HG03575 (cell line): Measurements from ENCODE around the gene GPR25.

ENCODE experiments used
- ATAC-seq: cut with Tn5 transposase; IDR thresholded peaks from one replicate; pipeline ENCODE4 v1.9.1; 2021; ENCODE audit not compliant: unreplicated experiment, insufficient number of reproducible peaks, low FRiP score; ENCODE audit errors: extremely low read depth

The GPR25 gene, protein sequence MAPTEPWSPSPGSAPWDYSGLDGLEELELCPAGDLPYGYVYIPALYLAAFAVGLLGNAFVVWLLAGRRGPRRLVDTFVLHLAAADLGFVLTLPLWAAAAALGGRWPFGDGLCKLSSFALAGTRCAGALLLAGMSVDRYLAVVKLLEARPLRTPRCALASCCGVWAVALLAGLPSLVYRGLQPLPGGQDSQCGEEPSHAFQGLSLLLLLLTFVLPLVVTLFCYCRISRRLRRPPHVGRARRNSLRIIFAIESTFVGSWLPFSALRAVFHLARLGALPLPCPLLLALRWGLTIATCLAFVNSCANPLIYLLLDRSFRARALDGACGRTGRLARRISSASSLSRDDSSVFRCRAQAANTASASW

DNA sequence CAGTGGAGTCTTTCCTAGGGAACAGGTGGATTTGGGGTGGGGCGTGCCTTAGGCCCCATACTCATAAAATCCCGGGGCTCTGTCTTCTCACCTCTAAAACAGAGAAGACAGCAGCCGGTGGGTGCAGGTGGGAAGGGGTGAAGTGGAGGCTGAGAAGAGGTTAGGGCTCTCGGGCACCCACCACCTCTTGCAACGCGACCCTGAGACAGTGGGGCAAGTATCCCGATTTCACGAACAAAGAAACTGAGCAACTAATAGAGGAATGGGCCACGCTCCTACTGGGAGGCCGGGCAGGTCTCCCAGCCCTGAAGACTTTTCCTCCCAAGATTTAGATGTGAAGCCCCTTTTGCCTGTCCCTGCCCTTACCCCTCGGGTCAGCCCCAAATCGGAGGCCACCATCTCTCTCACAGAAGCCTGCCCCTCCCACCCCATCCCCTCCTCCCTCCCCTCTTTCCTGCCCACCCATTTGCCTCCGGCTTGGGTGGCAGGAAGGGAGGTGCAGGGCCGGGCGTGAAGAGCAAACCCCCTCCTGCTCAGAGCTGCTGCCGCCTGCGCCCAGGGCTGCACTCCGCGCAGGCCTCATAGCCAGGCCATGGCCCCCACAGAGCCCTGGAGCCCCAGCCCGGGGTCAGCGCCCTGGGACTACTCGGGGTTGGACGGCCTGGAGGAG is at the start of gene GPR25:
GPR25 (plus strand) TSS at position 536 of the 670 bp plus-strand sequence; CDS start at position 593, 57 bp downstream.
- ATAC-seq, result no peak

DNA sequence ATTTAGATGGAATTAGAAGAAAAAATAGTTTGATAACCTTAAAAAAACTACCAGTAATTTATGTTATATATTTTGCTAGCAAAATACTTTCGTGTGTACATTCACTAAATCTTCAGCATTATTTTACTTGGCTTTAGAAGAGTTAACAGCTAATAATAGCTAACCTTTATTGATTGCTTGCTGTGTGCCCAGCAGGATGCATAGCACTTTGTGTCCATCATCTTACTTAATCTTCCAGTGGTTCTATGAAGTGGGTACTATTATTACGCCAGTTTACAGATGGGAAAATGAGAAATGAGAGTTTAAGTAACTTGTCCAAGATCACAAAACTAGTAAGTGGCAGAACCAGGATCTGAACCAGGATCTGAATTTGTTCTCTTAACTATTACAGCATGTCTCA is 41.7 kb upstream of the GPR25 start:
- ATAC-seq, result no peak

DNA sequence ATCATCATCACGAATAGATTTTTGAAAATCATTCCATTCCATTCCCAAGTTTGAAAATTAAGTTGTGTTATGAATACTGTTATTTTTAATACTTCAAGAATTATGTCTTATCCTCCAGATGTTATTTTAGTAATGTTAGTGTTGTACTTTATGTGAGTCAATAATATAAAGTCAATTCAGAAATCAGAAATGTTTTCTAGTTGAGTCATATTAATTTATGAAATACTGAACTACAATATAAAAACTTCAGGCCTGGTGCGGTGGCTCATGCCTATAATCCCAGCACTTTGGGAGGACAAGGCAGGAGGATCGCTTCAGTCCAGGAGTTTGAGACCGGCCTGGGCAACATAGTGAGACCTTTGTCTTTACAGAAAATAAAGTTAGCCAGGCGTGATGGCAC is 38.4 kb upstream of the GPR25 start:
- no peak for ATAC-seq

DNA sequence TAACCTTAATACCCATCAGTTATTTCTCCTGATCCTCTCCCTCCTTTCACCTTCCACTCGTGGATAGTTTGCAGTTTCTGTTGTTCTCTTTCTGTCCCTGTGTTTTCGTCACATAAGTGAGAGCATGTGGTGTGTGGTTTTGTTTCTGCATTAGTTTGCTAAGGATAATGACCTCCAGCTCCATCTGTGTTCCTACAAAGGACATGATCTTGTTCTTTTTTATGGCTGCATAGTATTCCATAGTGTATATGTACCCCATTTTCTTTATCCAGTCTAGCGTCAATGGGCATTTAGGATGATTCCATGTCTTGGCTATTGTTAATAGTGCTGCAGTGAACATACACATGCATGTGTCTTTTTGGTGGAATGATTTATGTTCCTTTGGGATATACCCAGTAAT is 36.6 kb upstream of the GPR25 start:
- no peak for ATAC-seq

DNA sequence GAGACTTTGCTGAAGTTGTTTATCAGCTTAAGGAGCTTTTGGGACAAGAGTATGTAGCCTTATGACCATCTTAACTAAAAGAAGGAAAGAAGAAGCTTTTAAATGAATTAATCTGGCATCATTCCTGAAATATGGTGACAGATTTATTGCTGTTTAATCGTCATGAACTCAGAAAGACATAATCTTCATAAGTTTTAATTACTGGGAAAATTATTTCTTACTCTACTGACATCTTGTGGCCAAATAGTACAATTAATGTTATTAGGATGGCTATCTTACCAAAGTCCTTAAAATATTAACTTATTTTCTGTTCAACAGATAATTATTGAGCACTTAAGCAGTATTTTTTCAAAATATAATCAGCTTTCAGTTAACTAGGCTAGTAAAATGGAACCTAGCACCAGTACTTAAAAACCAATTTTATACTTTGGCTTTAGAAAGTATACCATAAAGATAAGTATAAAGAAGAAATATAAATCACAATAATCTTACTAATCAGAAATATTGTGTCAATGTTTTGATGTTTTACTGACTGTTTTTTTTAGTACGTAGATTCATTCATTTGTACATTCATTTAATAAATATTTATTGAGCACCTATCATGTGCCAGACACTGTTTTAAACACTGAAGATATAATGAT is 34.7 kb upstream of the GPR25 start:
- ATAC-seq, result no peak

DNA sequence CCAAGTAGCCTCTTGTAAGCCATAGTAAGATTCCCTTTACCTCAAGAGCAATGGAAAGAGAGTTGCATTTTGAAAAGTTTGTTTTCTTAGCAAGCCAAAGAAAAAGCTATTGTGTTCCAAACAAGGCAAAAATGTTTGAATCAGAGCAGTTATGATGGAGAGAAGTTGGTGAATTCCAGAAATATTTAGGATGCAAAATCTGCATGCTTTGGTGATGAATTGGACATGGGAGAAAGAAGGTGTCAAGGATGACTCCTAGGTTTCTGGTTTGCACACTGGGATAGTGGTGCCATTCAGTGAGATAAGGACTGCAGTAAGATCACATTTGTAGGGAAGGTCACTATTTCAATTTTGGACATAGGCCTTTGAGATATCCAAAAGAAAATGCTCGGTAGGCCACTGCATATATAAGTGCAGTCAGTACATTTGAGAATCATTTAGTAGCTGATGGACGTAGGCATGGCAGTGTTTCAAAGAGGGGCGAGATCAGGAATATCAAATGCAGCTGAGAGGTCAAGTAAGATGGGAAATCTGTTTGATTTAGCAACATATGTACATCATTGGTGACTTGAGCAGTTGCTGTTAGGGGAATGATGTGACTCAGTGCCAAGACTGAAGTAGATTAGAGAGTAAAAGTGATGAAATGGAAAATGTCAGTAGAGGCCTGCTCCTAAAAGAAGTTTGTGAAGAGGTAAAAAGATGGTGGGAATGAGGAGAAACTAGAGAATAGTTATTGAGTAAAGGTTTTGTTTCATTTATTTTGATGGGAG is 33.9 kb upstream of the GPR25 start:
- no peak for ATAC-seq

DNA sequence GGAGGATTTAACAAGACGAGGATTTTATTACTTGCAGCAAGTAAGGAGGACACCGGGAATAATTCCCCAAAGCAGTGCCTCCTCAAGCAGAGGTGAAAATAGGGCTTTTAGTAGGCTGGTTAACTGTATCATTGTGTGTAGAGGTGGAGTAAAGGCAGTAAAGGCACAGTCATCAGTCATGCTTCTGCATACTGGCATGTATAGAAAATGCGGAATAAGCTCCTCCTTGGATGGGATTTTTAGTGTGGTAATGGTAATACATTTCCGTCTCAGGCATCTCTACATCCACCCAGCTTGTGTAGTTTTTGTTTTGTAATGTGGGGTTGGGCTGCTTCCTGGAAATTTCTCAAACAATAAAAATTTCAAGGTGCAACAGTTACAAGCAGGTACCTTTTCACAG is 27.4 kb upstream of the GPR25 start:
- ATAC-seq, result no peak

DNA sequence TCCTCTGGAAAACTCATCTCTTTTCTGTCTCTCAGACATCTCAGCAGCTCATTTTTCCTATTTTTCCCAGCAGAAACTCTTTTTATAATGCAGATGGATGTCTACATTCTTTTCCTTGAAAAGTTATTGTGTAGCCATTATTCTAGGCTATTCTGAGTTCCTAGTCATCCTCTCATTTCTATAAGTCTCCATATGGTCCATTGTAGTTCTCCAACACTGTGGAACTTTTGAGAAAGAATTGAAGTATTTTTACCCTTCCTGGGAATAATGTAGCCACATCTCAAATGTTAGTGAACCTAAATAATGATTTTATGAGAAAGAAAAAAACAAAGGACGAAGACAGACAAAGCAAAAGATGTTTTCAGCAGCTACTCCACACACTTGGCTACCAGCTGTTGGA is 26.4 kb upstream of the GPR25 start:
- no peak for ATAC-seq

DNA sequence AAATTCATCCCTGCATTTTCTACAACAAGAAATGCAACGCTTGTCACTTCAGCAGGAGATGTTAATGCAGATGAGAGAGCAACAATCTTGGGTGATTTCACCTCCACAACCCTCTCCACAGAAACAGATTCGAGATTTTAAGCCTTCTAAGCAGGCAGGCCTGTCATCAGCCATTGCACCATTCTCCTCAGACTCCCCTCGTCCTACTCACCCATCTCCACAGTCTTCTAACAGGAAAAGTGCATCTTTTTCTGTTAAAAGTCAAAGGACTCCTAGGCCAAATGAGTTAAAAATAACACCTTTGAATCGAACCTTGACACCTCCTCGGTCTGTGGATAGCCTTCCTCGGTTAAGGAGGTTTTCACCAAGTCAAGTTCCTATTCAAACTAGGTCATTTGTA is 23.4 kb upstream of the GPR25 start:
- ATAC-seq, result no peak

DNA sequence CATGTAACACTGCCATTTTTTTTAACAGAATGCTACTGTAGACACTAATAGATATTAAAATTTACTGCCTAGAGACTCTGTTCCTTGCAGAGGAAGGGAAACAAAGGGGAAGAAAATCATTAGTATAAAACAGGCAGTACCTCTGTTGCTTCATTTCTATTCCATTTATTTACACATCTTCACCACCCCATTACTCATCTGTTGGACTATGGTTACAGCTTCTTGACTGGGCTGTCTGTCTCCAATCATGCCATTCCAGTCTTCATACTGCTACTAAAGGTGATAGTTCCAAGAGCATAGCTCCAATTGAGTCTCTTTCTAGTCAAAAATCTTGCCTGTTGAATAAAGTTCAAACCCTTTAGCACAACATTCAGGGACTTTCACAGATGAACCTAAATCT is 22.2 kb upstream of the GPR25 start:
- no peak for ATAC-seq

DNA sequence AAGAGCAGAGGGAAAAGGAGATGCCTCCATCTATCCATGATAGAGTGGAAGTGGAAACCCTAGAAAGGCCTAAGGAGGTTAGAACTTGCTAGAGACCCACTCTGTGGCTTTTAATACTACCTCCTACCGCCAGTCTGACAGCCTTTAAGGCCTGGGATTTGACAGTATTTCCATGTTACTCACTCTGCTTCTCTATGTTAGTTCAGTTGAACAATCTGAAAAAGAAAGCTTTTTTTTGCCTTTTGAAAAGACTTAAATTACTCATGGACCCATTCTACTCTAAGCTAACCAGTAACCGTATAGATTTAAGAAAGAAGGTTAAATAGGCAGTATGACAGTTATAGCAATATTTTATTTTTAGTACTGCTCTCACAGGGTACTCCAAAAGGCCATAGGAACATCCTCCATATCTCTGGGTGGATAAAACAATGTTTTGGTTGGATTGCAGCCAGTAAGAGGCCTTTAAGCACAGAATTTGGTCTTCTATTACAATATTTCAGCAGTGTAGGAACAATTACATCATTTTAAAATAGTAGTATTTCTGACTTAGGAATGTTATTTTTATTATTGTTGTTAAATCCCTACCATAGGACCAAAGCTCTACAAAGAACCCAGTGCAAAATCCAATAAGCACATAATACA is 15.9 kb upstream of the GPR25 start:
- no peak for ATAC-seq

DNA sequence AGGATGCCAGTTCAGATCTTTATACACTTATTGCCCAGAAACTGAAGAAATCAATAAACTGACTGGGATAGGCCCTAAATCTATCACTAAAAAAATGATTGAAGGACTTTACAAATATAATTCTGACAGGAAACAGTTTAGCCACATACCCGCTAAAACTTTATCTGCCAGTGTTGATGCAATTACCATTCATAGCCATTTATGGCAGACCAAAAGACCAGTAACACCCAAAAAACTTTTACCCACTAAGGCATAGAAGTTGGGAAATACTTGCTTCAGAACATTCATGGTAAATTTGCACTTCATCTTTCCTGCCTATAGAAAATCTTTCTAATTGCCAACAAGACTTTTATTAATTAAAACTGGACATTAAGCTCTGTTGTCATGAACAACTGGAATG is 15.0 kb upstream of the GPR25 start:
- ATAC-seq, result no peak

DNA sequence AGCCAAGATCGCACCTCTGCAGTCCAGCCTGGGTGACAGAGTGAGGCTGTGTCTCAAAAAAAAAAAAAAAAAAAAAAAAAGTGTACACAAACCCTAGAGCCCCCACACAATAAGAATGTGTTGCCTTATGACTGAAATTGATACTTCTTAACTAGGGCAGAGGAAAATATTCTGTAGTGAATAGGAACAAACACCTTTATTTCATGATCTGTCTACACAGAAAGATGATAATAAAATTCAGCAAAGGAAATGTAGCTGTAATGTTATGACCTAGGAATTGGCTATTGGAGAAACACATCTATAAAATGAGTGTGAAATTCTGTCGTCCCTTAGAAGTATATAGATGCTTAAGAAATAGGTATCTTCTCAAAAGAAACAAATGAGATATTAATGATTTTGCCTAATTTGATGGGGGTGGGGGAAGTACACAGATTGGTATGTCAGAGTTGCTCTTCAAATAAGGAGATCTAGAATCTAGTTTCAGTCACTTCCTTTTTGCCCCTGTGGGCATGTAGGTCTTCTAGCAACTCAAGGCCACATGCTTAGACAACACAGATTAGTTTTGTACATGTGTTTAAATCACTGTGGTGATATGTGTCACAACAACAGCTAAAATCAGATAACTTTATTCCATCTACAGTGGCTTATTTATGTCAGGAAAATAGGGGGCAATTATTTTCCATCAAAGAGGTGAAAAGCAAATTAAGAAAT is 10.7 kb upstream of the GPR25 start:
- no peak for ATAC-seq

DNA sequence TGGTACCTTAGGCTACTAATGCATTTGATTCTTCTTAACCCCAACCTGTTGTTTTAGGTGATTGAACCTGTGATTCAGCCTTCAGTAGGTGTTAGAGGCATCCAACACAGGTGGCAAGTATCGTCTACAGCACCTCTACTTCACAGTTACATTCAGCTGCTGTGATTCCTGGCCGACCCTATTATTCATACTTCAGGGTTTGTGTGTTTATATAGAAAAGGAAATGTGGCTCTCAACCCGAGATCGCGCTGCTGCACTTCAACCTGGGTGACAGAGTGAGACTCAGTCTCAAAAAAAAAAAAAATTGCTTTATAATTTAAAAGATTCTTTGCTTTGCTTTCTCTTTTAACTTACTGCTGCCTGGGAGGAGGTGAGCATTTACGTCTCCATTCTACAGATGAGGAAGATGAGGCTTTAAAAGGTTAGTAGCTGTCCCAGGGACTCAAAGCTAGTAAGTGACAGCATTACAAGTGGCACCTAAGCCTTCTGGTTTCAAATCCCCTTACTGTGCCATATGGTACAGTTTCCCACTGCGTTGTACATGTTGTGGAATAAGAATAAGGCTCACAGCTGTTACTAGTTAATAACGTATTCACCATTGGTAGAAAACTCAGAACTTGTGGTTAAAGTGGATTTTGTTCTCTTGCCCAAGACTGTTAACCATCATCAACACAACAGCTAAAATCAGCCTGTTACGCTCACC is 9.9 kb upstream of the GPR25 start:
- ATAC-seq, result no peak

DNA sequence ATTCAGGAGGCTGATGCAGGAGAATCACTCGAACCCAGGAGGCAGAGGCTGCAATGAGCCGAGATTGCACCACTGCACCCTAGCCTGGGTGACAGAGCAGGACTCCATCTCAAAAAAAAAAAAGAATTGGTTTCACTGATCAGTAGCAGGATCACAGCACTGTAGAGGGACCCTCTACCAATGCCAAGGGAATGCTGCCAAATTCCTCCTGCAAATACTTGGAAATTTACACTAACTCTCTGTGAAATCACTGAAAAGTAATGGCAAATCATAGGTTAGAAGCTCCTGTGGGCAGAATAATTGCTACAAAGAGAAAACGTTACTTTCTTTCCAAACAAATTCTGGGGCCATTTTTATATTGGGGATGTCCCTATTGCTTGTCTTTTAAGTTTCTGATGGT is 6.7 kb upstream of the GPR25 start:
- ATAC-seq, result no peak

DNA sequence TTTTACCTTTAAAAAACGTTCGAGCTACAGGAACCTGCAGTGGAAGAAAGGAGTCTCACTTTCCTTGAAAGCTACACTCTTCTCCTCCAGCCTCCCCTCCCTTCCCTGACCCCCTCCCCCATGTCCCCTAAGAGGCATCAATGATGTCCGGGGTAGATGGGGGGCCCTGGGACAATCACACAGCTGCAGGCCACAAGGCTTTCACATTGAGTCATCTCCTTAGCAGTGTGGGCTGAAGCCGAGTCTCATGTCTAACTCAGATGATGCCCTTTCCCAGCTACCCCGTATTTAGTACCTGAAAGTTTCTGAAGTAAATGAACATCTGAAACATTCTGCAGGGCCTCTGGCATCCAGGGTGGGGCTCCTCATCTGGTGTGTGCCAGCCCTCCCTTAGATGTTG is 6.3 kb upstream of the GPR25 start:
- peak; percentile 78 for ATAC-seq

DNA sequence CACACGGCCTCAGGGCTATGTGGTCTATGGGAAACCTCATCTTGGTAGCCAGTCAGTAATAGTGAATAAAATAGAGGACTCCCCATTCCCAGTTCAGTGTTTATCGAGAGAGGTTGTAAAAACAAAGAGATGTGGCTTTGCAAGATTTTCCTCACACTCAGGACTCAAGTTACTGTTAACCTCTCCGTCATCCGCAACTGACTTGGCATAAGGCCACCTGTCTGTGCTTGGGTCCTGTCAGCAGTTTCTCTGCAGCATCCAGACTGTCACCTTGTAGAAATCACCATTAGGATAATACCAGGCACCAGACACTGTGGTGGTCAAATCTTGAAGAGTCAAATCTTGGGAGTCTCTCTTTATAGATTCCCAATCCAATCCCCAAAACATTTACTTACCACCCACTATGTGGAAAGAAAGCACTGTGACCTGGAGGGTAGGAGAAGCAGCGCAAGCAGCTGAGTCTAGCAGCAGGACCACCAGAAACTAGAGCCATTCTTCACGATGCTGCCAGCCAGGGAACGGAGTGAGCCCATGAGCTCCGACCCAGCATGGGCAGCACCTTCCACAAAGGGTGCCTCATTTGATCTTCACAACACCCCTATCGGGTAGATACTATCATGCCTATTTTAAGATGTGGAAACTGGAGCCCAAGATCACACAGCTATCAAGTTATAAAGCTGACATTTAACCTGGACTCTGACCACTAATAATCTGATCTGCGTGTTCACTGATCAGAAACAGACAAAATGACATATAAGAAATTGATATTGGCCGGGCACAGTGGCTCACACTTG is 5.6 kb upstream of the GPR25 start:
- no peak for ATAC-seq
